Stimulated activated CD4-positive, alpha-beta T cell treated with anti-CD3 and anti-CD28 coated beads, TNF-alpha, amount 100 ng/mL, for 4 hours (primary cell): ENCODE measurements around the gene RASGRP3.
A peak's percentile ranks its signal among the peaks of the same experiment; 100 is the strongest.
"Not testable (repeated sequence)": the region's sequence is repeated elsewhere in the genome, so short reads cannot be mapped to it uniquely, and the experiment has no call there.

Experiments used
- DNase-seq, 3 experiments: peaks; one replicate each; pipeline ENCODE4 v3.0.0-alpha.2; 2020; ENCODE audit warnings: low read depth in 3 of 3

Gene RASGRP3

GRCh38 chr2:33457556-33458247, 18.7 kb upstream of the RASGRP3 start:
- DNase-seq = no peak

GRCh38 chr2:33458248-33458819, 18.1 kb upstream of the RASGRP3 start:
- no peak for DNase-seq

GRCh38 chr2:33459745-33460144, 16.7 kb upstream of the RASGRP3 start:
- no peak for DNase-seq

GRCh38 chr2:33462512-33462911, 13.9 kb upstream of the RASGRP3 start:
- DNase-seq = not testable (repeated sequence)

GRCh38 chr2:33467413-33467812, 9.0 kb upstream of the RASGRP3 start:
- no peak for DNase-seq

- no peak for DNase-seq
These were observed 7.2 kb upstream of the RASGRP3 start for GRCh38 chr2:33469238-33469637.

- peak; percentile 47 to 67 (median 59) for DNase-seq
These were observed 972 bp upstream of the RASGRP3 start for GRCh38 chr2:33475224-33476130.

- no peak for DNase-seq
These were observed 343 bp downstream of the RASGRP3 start for GRCh38 chr2:33476793-33477190.

GRCh38 chr2:33477473-33478468, 1.3 kb downstream of the RASGRP3 start:
- no peak for DNase-seq

- no peak for DNase-seq
These were observed 2.7 kb downstream of the RASGRP3 start for GRCh38 chr2:33478968-33479731.

GRCh38 chr2:33482518-33482917, 6.1 kb downstream of the RASGRP3 start:
- DNase-seq = no peak

GRCh38 chr2:33484042-33484621, 7.7 kb downstream of the RASGRP3 start:
- DNase-seq = no peak

- no peak for DNase-seq
These were observed 8.6 kb downstream of the RASGRP3 start for GRCh38 chr2:33485051-33485450.

GRCh38 chr2:33486544-33486943, 10.1 kb downstream of the RASGRP3 start:
- no peak for DNase-seq

- no peak for DNase-seq
These were observed 11.8 kb downstream of the RASGRP3 start for GRCh38 chr2:33488178-33488690.

GRCh38 chr2:33488715-33489540, 12.5 kb downstream of the RASGRP3 start:
- DNase-seq = no peak

GRCh38 chr2:33489835-33490431, 13.5 kb downstream of the RASGRP3 start:
- DNase-seq = no peak

- DNase-seq = no peak
These were observed 15.1 kb downstream of the RASGRP3 start for GRCh38 chr2:33491441-33492084.
